ENCODE data around the gene KLK1. TPM values are rescaled to one million over a fixed set of nuclear protein-coding genes. Genes with fewer than 3 reads are reported as not detected.

Gene KLK1
- total RNA-seq, 1 experiment from 2014 or later, result not detected

GRCh38 chr19:50859849-50860248 lies 36.3 kb upstream of the KLK1 start:
- Histone ChIP-seq H3K27ac (ENCODE audit: low read depth, low read length, poor library complexity, severe bottlenecking) (no peak overlapping the region), H3K9me3 (ENCODE audit: low read depth, low read length, poor library complexity, severe bottlenecking) (no peaks in the 10 kb centered on the region), H3K4me1 (ENCODE audit: insufficient read depth, low read length, poor library complexity, severe bottlenecking) (no peaks in the 10 kb centered on the region), H3K27me3 (replicated peaks; ENCODE audit: insufficient read depth, low read depth, low read length, poor library complexity) (peaks cover 58% of the 10 kb centered on the region), H3K36me3 (ENCODE audit: insufficient read depth, low read length, poor library complexity, severe bottlenecking) (no peaks in the 10 kb centered on the region), H3K4me3 (ENCODE audit: low read depth, low read length, poor library complexity, severe bottlenecking) (no peak overlapping the region)
- DNase-seq (ENCODE audit: low spot score), result no peak
- ChIA-PET POLR2A (ENCODE audit: low non-redundant PET) (no interaction called here), CTCF (no interaction called here)
- BruUV-seq (replicated peaks), result no TSS peak
- TF ChIP-seq, protein P1, sequence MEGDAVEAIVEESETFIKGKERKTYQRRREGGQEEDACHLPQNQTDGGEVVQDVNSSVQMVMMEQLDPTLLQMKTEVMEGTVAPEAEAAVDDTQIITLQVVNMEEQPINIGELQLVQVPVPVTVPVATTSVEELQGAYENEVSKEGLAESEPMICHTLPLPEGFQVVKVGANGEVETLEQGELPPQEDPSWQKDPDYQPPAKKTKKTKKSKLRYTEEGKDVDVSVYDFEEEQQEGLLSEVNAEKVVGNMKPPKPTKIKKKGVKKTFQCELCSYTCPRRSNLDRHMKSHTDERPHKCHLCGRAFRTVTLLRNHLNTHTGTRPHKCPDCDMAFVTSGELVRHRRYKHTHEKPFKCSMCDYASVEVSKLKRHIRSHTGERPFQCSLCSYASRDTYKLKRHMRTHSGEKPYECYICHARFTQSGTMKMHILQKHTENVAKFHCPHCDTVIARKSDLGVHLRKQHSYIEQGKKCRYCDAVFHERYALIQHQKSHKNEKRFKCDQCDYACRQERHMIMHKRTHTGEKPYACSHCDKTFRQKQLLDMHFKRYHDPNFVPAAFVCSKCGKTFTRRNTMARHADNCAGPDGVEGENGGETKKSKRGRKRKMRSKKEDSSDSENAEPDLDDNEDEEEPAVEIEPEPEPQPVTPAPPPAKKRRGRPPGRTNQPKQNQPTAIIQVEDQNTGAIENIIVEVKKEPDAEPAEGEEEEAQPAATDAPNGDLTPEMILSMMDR (conservative IDR thresholded peaks at IDR 0.05; ENCODE audit: low read depth, low read length), result no peak
- no peak for TF ChIP-seq EZH2 (IDR thresholded peaks at IDR 0.05; ENCODE audit: borderline replicate concordance, low read depth, low read length, poor library complexity, severe bottlenecking)
- intact Hi-C loops (cut with micrococcal nuclease; ENCODE audit: unreplicated experiment), result no loop called here

- DNase-seq (ENCODE audit: low spot score), result no peak
- intact Hi-C loops (cut with micrococcal nuclease; ENCODE audit: unreplicated experiment), result no loop called here
- no TSS peak for BruUV-seq (replicated peaks)
- H3K4me1 ChIP-seq (ENCODE audit: insufficient read depth, low read length, poor library complexity, severe bottlenecking), result no peaks in the 10 kb centered on the region
- POLR2A ChIA-PET (ENCODE audit: low non-redundant PET), result no interaction called here
- TF ChIP-seq EZH2 (IDR thresholded peaks at IDR 0.05; ENCODE audit: borderline replicate concordance, low read depth, low read length, poor library complexity, severe bottlenecking), result no peak
- TF ChIP-seq, protein P1 (conservative IDR thresholded peaks at IDR 0.05; ENCODE audit: low read depth, low read length), result no peak
- H3K36me3 ChIP-seq (ENCODE audit: insufficient read depth, low read length, poor library complexity, severe bottlenecking), result no peaks in the 10 kb centered on the region
- H3K9me3 ChIP-seq (ENCODE audit: low read depth, low read length, poor library complexity, severe bottlenecking), result no peaks in the 10 kb centered on the region
- peaks cover 55% of the 10 kb centered on the region for H3K27me3 ChIP-seq (replicated peaks; ENCODE audit: insufficient read depth, low read depth, low read length, poor library complexity)
- CTCF ChIA-PET, result no interaction called here
- no peak overlapping the region for H3K4me3 ChIP-seq (ENCODE audit: low read depth, low read length, poor library complexity, severe bottlenecking)
- no peak overlapping the region for H3K27ac ChIP-seq (ENCODE audit: low read depth, low read length, poor library complexity, severe bottlenecking)
Observed at GRCh38 chr19:50858886-50859285, 35.3 kb upstream of the KLK1 start.

DNA sequence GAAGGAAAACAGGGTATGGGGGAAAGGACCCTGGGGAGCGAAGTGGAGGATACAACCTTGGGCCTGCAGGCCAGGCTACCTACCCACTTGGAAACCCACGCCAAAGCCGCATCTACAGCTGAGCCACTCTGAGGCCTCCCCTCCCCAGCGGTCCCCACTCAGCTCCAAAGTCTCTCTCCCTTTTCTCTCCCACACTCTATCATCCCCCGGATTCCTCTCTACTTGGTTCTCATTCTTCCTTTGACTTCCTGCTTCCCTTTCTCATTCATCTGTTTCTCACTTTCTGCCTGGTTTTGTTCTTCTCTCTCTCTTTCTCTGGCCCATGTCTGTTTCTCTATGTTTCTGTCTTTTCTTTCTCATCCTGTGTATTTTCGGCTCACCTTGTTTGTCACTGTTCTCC lies 33.8 kb upstream of the KLK1 start:
- no TSS peak for BruUV-seq (replicated peaks)
- POLR2A ChIA-PET (ENCODE audit: low non-redundant PET), result no interaction called here
- CTCF ChIA-PET, result no interaction called here

More for the DNA sequence above, 33.8 kb upstream of the KLK1 start:
- no peaks in the 10 kb centered on the region for H3K9me3 ChIP-seq (ENCODE audit: low read depth, low read length, poor library complexity, severe bottlenecking)
- TF ChIP-seq EZH2 (IDR thresholded peaks at IDR 0.05; ENCODE audit: borderline replicate concordance, low read depth, low read length, poor library complexity, severe bottlenecking), result no peak
- TF ChIP-seq, protein P1 (conservative IDR thresholded peaks at IDR 0.05; ENCODE audit: low read depth, low read length), result no peak
- H3K27ac ChIP-seq (ENCODE audit: low read depth, low read length, poor library complexity, severe bottlenecking), result no peak overlapping the region
- H3K4me1 ChIP-seq (ENCODE audit: insufficient read depth, low read length, poor library complexity, severe bottlenecking), result no peaks in the 10 kb centered on the region
- no peak overlapping the region for H3K4me3 ChIP-seq (ENCODE audit: low read depth, low read length, poor library complexity, severe bottlenecking)
- no peak for DNase-seq (ENCODE audit: low spot score)
- intact Hi-C loops (cut with micrococcal nuclease; ENCODE audit: unreplicated experiment), result no loop called here
- peaks cover 55% of the 10 kb centered on the region for H3K27me3 ChIP-seq (replicated peaks; ENCODE audit: insufficient read depth, low read depth, low read length, poor library complexity)
- no peaks in the 10 kb centered on the region for H3K36me3 ChIP-seq (ENCODE audit: insufficient read depth, low read length, poor library complexity, severe bottlenecking)
